ENCODE measurements around the gene GSAP.

- TF ChIP-seq CTCF (IDR thresholded peaks at IDR 0.05 in 8 of 11, conservative IDR thresholded peaks at IDR 0.05 in 3 of 11) (no peak), POLR2A (IDR thresholded peaks at IDR 0.05) (no peak)
These were observed 87.5 kb downstream of the GSAP start for GRCh38 chr7:77328669-77329068.
